Colonic mucosa (tissue), 4 donors: ENCODE data around the gene PDE1A. TPM values are rescaled to one million over a fixed set of nuclear protein-coding genes. Genes with fewer than 3 reads are reported as not detected.
"Not testable (repeated sequence)": the region's sequence is repeated elsewhere in the genome, so short reads cannot be mapped to it uniquely, and the experiment has no call there.

ENCODE experiments used
- DNase-seq: peaks from one replicate; pipeline ENCODE4 v3.0.0-alpha.2; 2020
- H3K27ac ChIP-seq: fragments of 200-600 bp; one replicate; pipeline ENCODE4 v1.8.0; 2021
- H3K27me3 ChIP-seq: fragments of 200-600 bp; one replicate; pipeline ENCODE4 v1.8.0; 2021
- H3K36me3 ChIP-seq: fragments of 200-600 bp; one replicate; pipeline ENCODE4 v1.8.0; 2021
- H3K4me1 ChIP-seq: fragments of 200-600 bp; one replicate; pipeline ENCODE4 v1.8.0; 2021; ENCODE audit warnings: mild to moderate bottlenecking
- H3K4me3 ChIP-seq: fragments of 200-600 bp; one replicate; pipeline ENCODE4 v1.8.0; 2021
- H3K9ac ChIP-seq, 2 donors: one replicate each; pipeline ENCODE4 v1.7.0; 2013; ENCODE audit warnings: control low read depth in 2 of 2, low read depth in 2 of 2, low read length in 2 of 2
- H3K9me3 ChIP-seq: fragments of 200-600 bp; one replicate; pipeline ENCODE4 v1.8.0; 2021
- CTCF ChIP-seq: fragments of 200-600 bp; IDR thresholded peaks from one replicate; pipeline ENCODE4 v1.8.0; 2022; ENCODE audit warnings: antibody characterized with exemption, mild to moderate bottlenecking
- intact Hi-C: fragments of 100-400 bp; cut with DNase I; formaldehyde crosslinking; loops from one replicate; pipeline ENCODE4 v1.14.1; 2022
- total RNA-seq, 2 donors: library from RNA; stranded (reverse); fragmentation: NEBNext Ultra II Directional in 1 of 2; extraction: Animal tissue kit (Norgen Biotek cat#: 25700) in 1 of 2; gene quantifications; one replicate each; pipeline ENCODE4 v1.2.1, GENCODE V29; 2021
- donor health status: healthy.
- donor health status: DM: no; HTN: no; CAD: no.
- donor health status: DM: no; HTN: no; CAD: no.

Gene PDE1A
- total RNA-seq, 2 donors from 2014 or later: 1.7 to 3.9 TPM

GRCh38 chr2:182283512-182283911 lies 143.3 kb downstream of the PDE1A start:
- no peak overlapping the region for H3K4me3 ChIP-seq
- no peak for DNase-seq
- no peak overlapping the region for H3K9ac ChIP-seq
- H3K9me3 ChIP-seq: no peaks in the 10 kb centered on the region
- no peaks in the 10 kb centered on the region for H3K4me1 ChIP-seq
- no peak for TF ChIP-seq CTCF
- no peaks in the 10 kb centered on the region for H3K36me3 ChIP-seq
- no peak overlapping the region for H3K27ac ChIP-seq
- intact Hi-C loops: no loop called here
- no peaks in the 10 kb centered on the region for H3K27me3 ChIP-seq

- TF ChIP-seq CTCF: no peak
- no peaks in the 10 kb centered on the region for H3K27me3 ChIP-seq
- intact Hi-C loops: no loop called here
- H3K4me3 ChIP-seq: no peak overlapping the region
- H3K36me3 ChIP-seq: no peaks in the 10 kb centered on the region
- H3K9ac ChIP-seq: no peak overlapping the region
- no peak overlapping the region for H3K27ac ChIP-seq
- no peaks in the 10 kb centered on the region for H3K4me1 ChIP-seq
- no peaks in the 10 kb centered on the region for H3K9me3 ChIP-seq
- no peak for DNase-seq
Observed at GRCh38 chr2:182281276-182281675, 145.6 kb downstream of the PDE1A start.

DNA sequence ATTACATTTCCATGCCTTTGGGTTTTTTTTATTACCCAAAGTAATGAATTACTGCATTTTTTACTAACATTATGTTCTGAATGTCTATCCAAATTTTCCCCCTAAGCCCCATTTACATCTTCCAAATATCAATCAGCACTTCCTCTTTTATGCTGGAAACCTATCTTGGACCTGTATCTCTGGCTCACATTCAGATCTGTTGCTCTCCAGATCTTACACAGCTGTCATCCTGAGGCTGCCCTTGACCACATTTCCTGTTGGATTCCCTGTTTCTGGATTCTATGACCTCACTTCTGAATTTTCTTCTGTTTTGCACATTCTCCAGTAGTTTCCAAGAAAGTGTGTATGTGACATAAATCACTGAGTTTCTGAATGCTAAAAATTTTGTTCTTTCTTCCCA lies 146.7 kb downstream of the PDE1A start:
- intact Hi-C loops: no loop called here
- no peak overlapping the region for H3K27ac ChIP-seq
- TF ChIP-seq CTCF: no peak

GRCh38 chr2:182276662-182277061 lies 150.2 kb downstream of the PDE1A start:
- H3K27me3 ChIP-seq, H3K9ac ChIP-seq, H3K9me3 ChIP-seq, H3K27ac ChIP-seq, H3K4me3 ChIP-seq, H3K4me1 ChIP-seq, DNase-seq, intact Hi-C loops, H3K36me3 ChIP-seq: not testable (repeated sequence)

More for the DNA sequence above, 146.7 kb downstream of the PDE1A start:
- Histone ChIP-seq H3K4me3 (no peak overlapping the region), H3K4me1 (no peaks in the 10 kb centered on the region), H3K9ac (no peak overlapping the region), H3K9me3 (no peaks in the 10 kb centered on the region), H3K27me3 (no peaks in the 10 kb centered on the region), H3K36me3 (no peaks in the 10 kb centered on the region)
- no peak for DNase-seq

GRCh38 chr2:182267971-182268370 lies 158.9 kb downstream of the PDE1A start:
- Histone ChIP-seq H3K9ac (no peak overlapping the region), H3K4me1 (no peaks in the 10 kb centered on the region), H3K9me3 (no peaks in the 10 kb centered on the region), H3K4me3 (no peak overlapping the region), H3K27me3 (no peaks in the 10 kb centered on the region), H3K36me3 (no peaks in the 10 kb centered on the region), H3K27ac (no peak overlapping the region)
- intact Hi-C loops: no loop called here
- DNase-seq: no peak
- TF ChIP-seq CTCF: no peak

DNA sequence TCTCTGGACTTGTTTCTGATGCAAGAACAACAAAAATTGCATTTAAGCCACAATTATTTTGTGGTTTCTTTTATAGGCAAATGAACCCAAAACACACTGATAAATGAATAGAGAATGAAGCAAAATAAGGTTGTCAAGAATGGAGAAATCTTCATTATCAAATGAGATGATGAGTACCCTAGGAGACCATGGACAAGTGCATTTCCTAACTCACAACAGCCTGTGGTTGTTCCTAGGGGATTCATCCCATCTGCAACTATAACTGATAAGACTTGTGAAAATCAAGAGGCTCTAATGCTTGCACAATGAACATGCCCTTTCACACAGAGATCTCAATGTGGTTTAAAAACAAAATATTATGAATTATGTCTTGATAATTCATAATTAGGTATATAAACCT lies 159.9 kb downstream of the PDE1A start:
- DNase-seq: no peak
- no peak for TF ChIP-seq CTCF
- Histone ChIP-seq H3K9me3 (no peaks in the 10 kb centered on the region), H3K4me1 (no peaks in the 10 kb centered on the region), H3K27me3 (no peaks in the 10 kb centered on the region), H3K4me3 (no peak overlapping the region), H3K9ac (no peak overlapping the region), H3K27ac (no peak overlapping the region), H3K36me3 (no peaks in the 10 kb centered on the region)
- intact Hi-C loops: no loop called here
